Activated B cell treated with CpG ODN at 0.5 μM for 24 hours (primary cell): ENCODE measurements around the gene KLHL15. TPM values are rescaled to one million over a fixed set of nuclear protein-coding genes. Genes with fewer than 3 reads are reported as not detected.

ENCODE experiments used
- ATAC-seq: fragments of 200-7000 bp; cut with Tn5 transposase; one replicate; pipeline ENCODE4 v1.10.0; 2021; ENCODE audit warnings: low read depth, mild to moderate bottlenecking, moderate library complexity
- CTCF ChIA-PET: fragments of 350-600 bp; sonication (Branson Sonifier 250); formaldehyde crosslinking; loops from one replicate; lab custom pipeline; 2021; ENCODE audit warnings: antibody characterized with exemption; lab: Charles Lee
- POLR2A ChIA-PET: fragments of 350-600 bp; sonication (Branson Sonifier 250); formaldehyde crosslinking; loops from one replicate; lab custom pipeline; 2021; ENCODE audit warnings: antibody characterized with exemption; lab: Charles Lee
- DNase-seq: peaks from one replicate; pipeline ENCODE4 v3.0.0; 2022
- H3K27ac Mint-ChIP-seq: one replicate; pipeline ENCODE4 v1.8.0; 2020; ENCODE audit warnings: mixed read lengths
- H3K27me3 Mint-ChIP-seq: one replicate; pipeline ENCODE4 v1.8.0; 2021; ENCODE audit warnings: mixed read lengths
- H3K36me3 Mint-ChIP-seq: one replicate; pipeline ENCODE4 v1.8.0; 2021; ENCODE audit warnings: low read depth, mixed read lengths
- H3K4me1 Mint-ChIP-seq: one replicate; pipeline ENCODE4 v1.8.0; 2021; ENCODE audit warnings: mixed read lengths
- H3K4me3 Mint-ChIP-seq: one replicate; pipeline ENCODE4 v1.8.0; 2020; ENCODE audit warnings: mild to moderate bottlenecking, mixed read lengths
- H3K9me3 Mint-ChIP-seq: one replicate; pipeline ENCODE4 v1.8.0; 2020; ENCODE audit warnings: mixed read lengths
- CTCF ChIP-seq: fragments of 200-600 bp; IDR thresholded peaks from one replicate; pipeline ENCODE4 v1.8.0; 2022; ENCODE audit warnings: antibody characterized with exemption, mild to moderate bottlenecking
- intact Hi-C: fragments of 100-400 bp; cut with micrococcal nuclease; formaldehyde crosslinking; loops from one replicate; pipeline ENCODE4 v1.15.1; 2024
- total RNA-seq: library from RNA; stranded (reverse); gene quantifications from 2 replicates; pipeline ENCODE4 v1.2.3, GENCODE V29; 2022

The KLHL15 gene
- total RNA-seq, 1 donor from 2014 or later, result 8.1 TPM

- H3K4me1 Mint-ChIP-seq, result no peaks in the 10 kb centered on the region
- ChIA-PET CTCF (no interaction called here), POLR2A (interaction anchor here (0.5 kb wide), 1 partner anchor 206 kb away, joined by 6 read pairs; no protein-coding TSS in a partner anchor)
- H3K27ac Mint-ChIP-seq, result no peak overlapping the region
- no peak for TF ChIP-seq CTCF
- no peak for DNase-seq
- ATAC-seq, result no peak
- H3K27me3 Mint-ChIP-seq, result no peaks in the 10 kb centered on the region
- no peak overlapping the region for H3K4me3 Mint-ChIP-seq
- H3K9me3 Mint-ChIP-seq, result no peaks in the 10 kb centered on the region
- H3K36me3 Mint-ChIP-seq, result no peaks in the 10 kb centered on the region
- intact Hi-C loops, result loop anchor here (10.0 kb wide), 1 partner anchor 95 kb away; the partner anchor contains the start of gene EIF2S3
Measured at GRCh38 chrX:23959781-23960180, 67.2 kb downstream of the KLHL15 start.

- no peaks in the 10 kb centered on the region for H3K27me3 Mint-ChIP-seq
- no peak for DNase-seq
- no peaks in the 10 kb centered on the region for H3K9me3 Mint-ChIP-seq
- CTCF ChIA-PET, result no interaction called here
- intact Hi-C loops, result loop anchor here (5.0 to 10.0 kb wide), 2 partner anchors 100 to 198 kb away; partner anchors contain the start of gene EIF2S3
- no peak overlapping the region for H3K27ac Mint-ChIP-seq
- H3K4me1 Mint-ChIP-seq, result peaks cover 12% of the 10 kb centered on the region
- no peak for ATAC-seq
- H3K36me3 Mint-ChIP-seq, result no peaks in the 10 kb centered on the region
- H3K4me3 Mint-ChIP-seq, result no peak overlapping the region
- no peak for TF ChIP-seq CTCF
- POLR2A ChIA-PET, result no interaction called here
Measured at GRCh38 chrX:23954396-23954795, 72.6 kb downstream of the KLHL15 start.

GRCh38 chrX:23953908-23954269, 73.1 kb downstream of the KLHL15 start:
- ChIA-PET CTCF (no interaction called here), POLR2A (interaction anchor here (0.9 to 1.5 kb wide), 3 partner anchors 46 to 100 kb away, joined by 3 to 12 read pairs (median 4); partner anchors contain the start of gene EIF2S3)
- ATAC-seq, result peak; percentile 29
- H3K27ac Mint-ChIP-seq, result peak overlapping the region; percentile 90
- DNase-seq, result no peak
- H3K36me3 Mint-ChIP-seq, result no peaks in the 10 kb centered on the region
- H3K4me1 Mint-ChIP-seq, result peaks cover 12% of the 10 kb centered on the region
- no peaks in the 10 kb centered on the region for H3K27me3 Mint-ChIP-seq
- no peaks in the 10 kb centered on the region for H3K9me3 Mint-ChIP-seq
- TF ChIP-seq CTCF, result no peak
- intact Hi-C loops, result loop anchor here (2.0 to 10.0 kb wide), 4 partner anchors 45 to 198 kb away; partner anchors contain the start of genes CXorf58 and EIF2S3
- peak overlapping the region; percentile 72 for H3K4me3 Mint-ChIP-seq

GRCh38 chrX:23952984-23953907, 73.7 kb downstream of the KLHL15 start:
- peak overlapping the region; percentile 72 for H3K4me3 Mint-ChIP-seq
- DNase-seq (peak; percentile 13), ATAC-seq (peak; percentile 92)
- intact Hi-C loops, result loop anchor here (2.0 to 10.0 kb wide), 4 partner anchors 44 to 199 kb away; partner anchors contain the start of genes CXorf58 and EIF2S3
- H3K27me3 Mint-ChIP-seq, result no peaks in the 10 kb centered on the region
- no peaks in the 10 kb centered on the region for H3K9me3 Mint-ChIP-seq
- CTCF ChIA-PET, result no interaction called here
- no peak for TF ChIP-seq CTCF
- peak overlapping the region; percentile 90 for H3K27ac Mint-ChIP-seq
- no peaks in the 10 kb centered on the region for H3K36me3 Mint-ChIP-seq
- POLR2A ChIA-PET, result interaction anchor here (0.6 to 1.5 kb wide), 4 partner anchors 45 to 224 kb away, joined by 3 to 12 read pairs (median 6); partner anchors contain the start of gene EIF2S3
- H3K4me1 Mint-ChIP-seq, result peaks cover 12% of the 10 kb centered on the region

- ChIA-PET POLR2A (interaction anchor here (1.5 kb wide), 1 partner anchor 102 kb away, joined by 12 read pairs; the partner anchor contains the start of gene EIF2S3), CTCF (no interaction called here)
- H3K27ac Mint-ChIP-seq, result no peak overlapping the region
- no peak overlapping the region for H3K4me3 Mint-ChIP-seq
- ATAC-seq (no peak), DNase-seq (no peak)
- intact Hi-C loops, result loop anchor here (2.0 to 10.0 kb wide), 4 partner anchors 44 to 200 kb away; partner anchors contain the start of genes CXorf58 and EIF2S3
- H3K27me3 Mint-ChIP-seq, result no peaks in the 10 kb centered on the region
- H3K36me3 Mint-ChIP-seq, result no peaks in the 10 kb centered on the region
- H3K9me3 Mint-ChIP-seq, result no peaks in the 10 kb centered on the region
- peaks cover 12% of the 10 kb centered on the region for H3K4me1 Mint-ChIP-seq
- TF ChIP-seq CTCF, result no peak
Measured at GRCh38 chrX:23952391-23952790, 74.6 kb downstream of the KLHL15 start.
